ENCODE data around the gene PSMA7.

PSMA7 gene

DNA sequence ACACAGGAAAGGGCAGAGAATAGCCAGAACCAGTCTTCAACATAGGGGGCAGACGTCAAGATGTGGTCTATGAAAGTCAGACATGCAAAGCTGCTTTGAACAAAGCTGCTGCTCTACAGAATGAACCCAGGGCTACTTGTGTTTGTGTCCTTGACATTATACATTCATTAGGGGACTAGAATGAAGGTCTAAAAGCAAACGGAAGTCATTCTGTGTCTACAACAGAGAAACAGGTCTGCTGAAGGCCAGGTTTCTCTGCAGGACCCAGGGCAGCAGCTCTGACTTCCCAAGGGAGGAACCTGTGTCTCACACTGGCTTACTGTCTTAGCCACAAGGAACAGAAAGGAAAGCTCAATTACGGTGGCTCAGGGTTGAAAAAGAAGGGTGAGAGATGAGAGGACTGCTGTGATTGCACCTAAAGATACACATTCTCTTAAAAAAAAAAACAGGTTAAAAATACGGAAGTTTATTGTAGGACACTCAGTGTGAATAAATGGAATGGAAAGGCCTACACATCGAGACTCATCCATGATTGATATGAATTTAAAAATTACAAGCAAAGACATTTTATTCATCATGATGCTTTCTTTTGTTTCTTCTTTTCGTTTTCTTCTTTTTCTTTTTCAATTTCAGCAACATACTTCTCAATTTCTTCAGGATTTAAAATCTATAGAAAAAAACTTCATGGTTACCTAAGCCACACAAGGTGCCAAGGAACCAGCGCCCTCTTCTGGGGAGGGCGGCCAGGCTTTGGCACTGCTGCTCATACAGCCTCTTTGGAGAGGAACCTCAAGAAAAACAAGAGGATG lies 6.7 kb downstream of the PSMA7 start:
- DNase-seq (ENCODE audit: low read depth in 2 of 2), result peak in 1 of 2 experiments; percentile 47

GRCh38 chr20:62135573-62136266 lies 7.5 kb downstream of the PSMA7 start:
- no peak for DNase-seq (ENCODE audit: low read depth in 2 of 2)

GRCh38 chr20:62134735-62135231 lies 8.4 kb downstream of the PSMA7 start:
- no peak for DNase-seq (ENCODE audit: low read depth in 2 of 2)

DNA sequence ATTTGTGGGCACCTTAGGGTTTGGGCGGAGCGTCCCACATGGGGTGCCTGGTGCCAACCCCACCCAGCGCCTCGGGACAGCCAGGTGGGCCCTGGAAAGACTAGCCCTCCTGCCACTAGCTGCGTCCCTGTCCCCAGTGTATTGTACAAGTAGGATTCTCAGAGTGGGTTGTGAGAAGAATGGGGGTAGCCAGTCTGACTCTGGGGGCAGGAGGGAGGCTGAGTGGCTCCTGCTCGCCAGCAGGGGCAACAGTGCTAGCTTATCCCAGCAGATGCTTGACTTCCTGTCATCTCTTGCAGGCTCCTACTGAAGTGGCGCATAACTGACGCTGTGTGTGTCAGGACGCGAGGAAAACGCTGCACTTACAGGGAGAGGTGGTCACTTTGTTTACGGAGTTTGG lies 9.3 kb downstream of the PSMA7 start:
- DNase-seq (ENCODE audit: low read depth in 2 of 2), result no peak

GRCh38 chr20:62133051-62133845 lies 9.9 kb downstream of the PSMA7 start:
- no peak for DNase-seq (ENCODE audit: low read depth in 2 of 2)

- no peak for DNase-seq (ENCODE audit: low read depth in 2 of 2)
Observed at GRCh38 chr20:62132421-62132820, 10.8 kb downstream of the PSMA7 start.

GRCh38 chr20:62131560-62132320 lies 11.5 kb downstream of the PSMA7 start:
- no peak for DNase-seq (ENCODE audit: low read depth in 2 of 2)

DNA sequence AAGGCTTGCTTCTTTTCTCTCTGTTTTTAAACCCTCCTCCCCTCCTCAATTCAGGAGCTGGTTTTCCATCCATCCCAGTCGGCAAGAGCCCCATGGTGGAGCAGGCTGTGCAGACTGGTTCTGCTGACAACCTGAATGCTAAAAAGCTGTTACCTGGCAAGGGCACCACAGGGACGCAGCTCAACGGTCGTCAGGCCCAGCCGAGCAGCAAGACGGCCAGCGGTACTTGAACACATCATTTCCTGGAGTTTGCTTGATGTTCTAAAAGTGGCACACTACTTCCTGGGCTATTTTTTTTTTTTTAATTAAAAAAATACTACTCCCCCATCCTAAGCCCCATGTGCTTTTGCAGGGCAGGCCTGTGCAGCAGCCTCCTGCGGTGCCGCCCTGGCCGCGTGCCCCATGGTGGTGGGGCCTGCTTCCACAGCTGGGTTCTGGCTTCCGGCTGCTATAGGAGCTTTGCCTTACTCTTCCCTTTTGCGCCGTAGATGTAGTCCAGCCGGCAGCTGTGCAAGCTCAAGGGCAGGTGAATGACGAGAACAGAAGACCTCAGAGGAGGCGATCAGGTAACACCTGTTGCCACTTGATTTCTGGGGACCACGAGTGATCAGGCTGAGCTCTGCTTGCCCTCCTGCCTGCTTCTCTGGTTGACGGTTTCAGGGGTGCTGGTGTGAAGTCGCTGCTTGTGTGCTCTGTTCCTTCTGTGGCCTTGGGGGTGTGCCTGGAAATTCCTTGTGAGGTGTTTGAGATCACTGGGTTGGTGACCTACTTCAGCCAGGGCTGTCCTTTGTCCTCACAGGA lies 13.3 kb downstream of the PSMA7 start:
- DNase-seq (ENCODE audit: low read depth in 2 of 2), result no peak

DNA sequence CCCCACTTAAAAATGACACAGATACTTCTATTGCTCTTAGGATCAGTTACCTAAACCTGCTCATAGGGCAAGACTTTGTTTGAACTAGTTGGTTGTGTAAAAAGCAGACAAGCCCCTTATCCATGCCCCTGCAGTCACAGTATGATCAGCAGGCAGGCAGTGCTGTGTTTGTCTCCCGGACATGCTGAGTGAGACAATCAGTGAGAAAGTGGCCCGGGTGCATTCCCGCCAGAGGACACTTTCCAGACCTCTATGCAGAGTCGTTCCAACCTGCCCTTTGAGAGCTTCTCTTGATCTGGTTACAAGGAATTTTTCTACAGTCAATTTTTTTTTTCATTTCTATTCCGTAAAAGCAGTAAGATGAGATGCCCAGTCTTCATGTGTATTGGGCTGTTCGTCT lies 14.7 kb downstream of the PSMA7 start:
- no peak for DNase-seq (ENCODE audit: low read depth in 2 of 2)

- no peak for DNase-seq (ENCODE audit: low read depth in 2 of 2)
Observed at GRCh38 chr20:62127799-62128198, 15.4 kb downstream of the PSMA7 start.

GRCh38 chr20:62126141-62126540 lies 17.1 kb downstream of the PSMA7 start:
- DNase-seq (ENCODE audit: low read depth in 2 of 2), result no peak

DNA sequence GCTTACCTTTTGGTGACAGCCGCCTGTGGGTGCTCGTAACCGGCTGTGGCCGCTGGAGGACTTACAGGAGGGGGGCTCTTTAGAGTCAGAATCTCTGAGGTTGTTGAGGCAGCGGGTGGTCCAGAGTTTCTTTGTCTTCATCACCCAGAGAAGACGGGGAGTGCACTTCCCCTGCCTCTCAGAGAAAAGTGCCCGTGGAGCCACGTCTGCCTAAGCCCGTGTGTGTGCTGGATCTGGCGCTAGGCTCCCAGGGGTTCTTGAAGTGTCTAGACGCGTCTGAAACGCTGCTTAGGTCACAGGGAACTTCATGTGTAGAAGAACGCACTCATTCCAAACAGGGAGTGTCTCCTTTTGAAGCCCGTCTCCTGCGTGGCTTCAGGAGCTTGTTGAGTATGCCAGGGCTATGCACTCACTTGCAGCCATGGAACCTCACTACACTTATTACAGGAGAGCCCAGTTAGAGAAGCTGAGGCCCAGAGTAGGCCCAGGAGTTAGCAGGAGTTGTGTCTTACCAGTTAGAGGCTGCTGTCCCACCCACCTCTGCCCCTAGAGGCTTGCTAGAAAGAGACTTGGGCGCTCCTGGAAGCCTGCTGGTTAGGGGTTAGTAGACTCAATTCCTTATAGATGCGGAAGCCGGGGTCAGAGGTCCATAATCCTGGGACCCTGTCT lies 19.6 kb downstream of the PSMA7 start:
- DNase-seq (ENCODE audit: low read depth in 2 of 2), result no peak

- peak in 1 of 2 experiments; percentile 23 for DNase-seq (ENCODE audit: low read depth in 2 of 2)
Observed at GRCh38 chr20:62122654-62123449, 20.3 kb downstream of the PSMA7 start.

GRCh38 chr20:62121776-62122653 lies 21.2 kb downstream of the PSMA7 start, which contains the start of gene LSM14B:
TSS of gene LSM14B (plus strand) at chr20:62122475. CDS start at chr20:62122667, 192 bp downstream.
- DNase-seq (ENCODE audit: low read depth in 2 of 2), result peak; percentile 93 to 95

DNA sequence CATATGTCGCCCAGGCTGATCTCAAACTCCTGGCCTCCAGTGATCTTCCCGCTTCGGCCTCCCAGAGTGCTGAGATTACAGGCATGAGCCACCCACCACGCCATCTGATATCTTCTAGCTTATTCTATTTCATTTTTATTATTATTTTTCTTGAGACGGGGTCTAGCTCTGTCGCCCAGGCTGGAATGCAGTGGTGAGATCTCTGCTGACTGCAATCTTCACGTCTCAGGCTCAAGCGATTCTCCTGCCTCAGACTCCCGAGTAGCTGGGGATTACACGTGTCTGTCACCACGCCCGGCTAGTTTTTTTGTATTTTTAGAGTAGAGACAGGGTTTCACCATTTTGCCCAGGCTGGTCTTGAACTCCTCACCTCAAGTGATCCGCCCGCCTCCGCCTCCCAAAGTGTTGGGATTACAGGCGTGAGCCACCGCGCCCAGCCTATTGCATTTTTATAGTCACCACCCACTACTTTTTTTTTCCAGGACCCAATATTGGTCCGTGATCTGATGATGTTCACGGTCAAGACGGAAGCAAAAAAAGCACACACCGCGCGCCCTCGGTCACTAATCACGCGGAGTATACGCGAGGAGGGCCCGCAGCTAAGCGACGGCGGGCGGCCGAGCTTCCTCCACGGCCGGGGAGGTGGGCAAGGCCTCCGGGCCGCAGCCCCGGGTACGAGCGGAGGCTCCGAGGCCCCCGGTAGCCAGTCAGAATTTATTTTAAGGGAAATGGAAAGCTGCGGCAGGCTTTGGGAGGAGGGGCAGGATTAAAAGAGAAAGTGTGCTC lies 22.0 kb downstream of the PSMA7 start:
- DNase-seq (ENCODE audit: low read depth in 2 of 2), result peak in 1 of 2 experiments; percentile 23

- no peak for DNase-seq (ENCODE audit: low read depth in 2 of 2)
Observed at GRCh38 chr20:62120365-62120762, 22.8 kb downstream of the PSMA7 start.
